Endothelial cell of umbilical vein (primary cell): ENCODE data around the gene MRPS12.

Experiments
- EZH2 ChIP-seq: IDR thresholded peaks from 2 replicates; pipeline ENCODE4 v1.6.1; 2012; ENCODE audit warnings: borderline replicate concordance, low read depth, mild to moderate bottlenecking, moderate library complexity, low read length, inconsistent platforms; ENCODE audit not compliant: severe bottlenecking
- JUN ChIP-seq: IDR thresholded peaks from 2 replicates; pipeline ENCODE4 v1.6.1; 2011; ENCODE audit warnings: borderline replicate concordance, low read depth; ENCODE audit not compliant: insufficient read length, insufficient read depth
- POLR2A ChIP-seq: IDR thresholded peaks from 2 replicates; pipeline ENCODE4 v1.6.1; 2012; ENCODE audit warnings: low read depth, mild to moderate bottlenecking, control low read depth, low read length
- TF ChIP-seq, protein P1 (sequence below), 2 donors: IDR thresholded peaks; 1 replicate in 1 of 2; 2 replicates in 1 of 2; pipeline ENCODE4 v1.5.1; 2011; ENCODE audit warnings: low read length in 2 of 2, mild to moderate bottlenecking in 2 of 2, moderate library complexity in 2 of 2, control low read depth in 1 of 2, inconsistent platforms in 1 of 2, low read depth in 1 of 2; ENCODE audit not compliant: insufficient read depth in 1 of 2; ENCODE audit errors: extremely low read depth in 1 of 2
- TF ChIP-seq, protein P2 (sequence below): IDR thresholded peaks from 2 replicates; pipeline ENCODE4 v1.6.1; 2011; ENCODE audit not compliant: insufficient read depth, insufficient read length

DNA sequence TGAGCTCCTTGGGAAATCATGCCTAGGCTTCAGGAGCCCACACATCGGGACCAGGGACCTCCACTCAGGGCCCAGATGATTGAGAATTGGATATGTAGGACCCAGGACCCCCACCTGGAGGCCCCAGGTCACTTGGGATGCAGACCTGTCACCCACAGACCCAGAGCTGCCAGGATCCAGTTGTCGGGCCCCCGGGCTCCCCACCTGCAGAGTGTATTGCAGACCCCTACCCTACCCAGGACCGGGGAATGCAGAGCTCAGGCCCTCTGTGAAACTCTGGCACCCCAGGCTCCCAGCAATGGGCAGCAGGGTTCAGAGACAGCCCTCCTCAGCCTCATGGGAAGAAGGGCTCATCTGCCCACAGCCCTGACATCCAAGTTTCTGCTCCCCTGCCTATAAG, 25.1 kb upstream of the MRPS12 start:
- TF ChIP-seq JUN = no peak
- TF ChIP-seq, protein P1, sequence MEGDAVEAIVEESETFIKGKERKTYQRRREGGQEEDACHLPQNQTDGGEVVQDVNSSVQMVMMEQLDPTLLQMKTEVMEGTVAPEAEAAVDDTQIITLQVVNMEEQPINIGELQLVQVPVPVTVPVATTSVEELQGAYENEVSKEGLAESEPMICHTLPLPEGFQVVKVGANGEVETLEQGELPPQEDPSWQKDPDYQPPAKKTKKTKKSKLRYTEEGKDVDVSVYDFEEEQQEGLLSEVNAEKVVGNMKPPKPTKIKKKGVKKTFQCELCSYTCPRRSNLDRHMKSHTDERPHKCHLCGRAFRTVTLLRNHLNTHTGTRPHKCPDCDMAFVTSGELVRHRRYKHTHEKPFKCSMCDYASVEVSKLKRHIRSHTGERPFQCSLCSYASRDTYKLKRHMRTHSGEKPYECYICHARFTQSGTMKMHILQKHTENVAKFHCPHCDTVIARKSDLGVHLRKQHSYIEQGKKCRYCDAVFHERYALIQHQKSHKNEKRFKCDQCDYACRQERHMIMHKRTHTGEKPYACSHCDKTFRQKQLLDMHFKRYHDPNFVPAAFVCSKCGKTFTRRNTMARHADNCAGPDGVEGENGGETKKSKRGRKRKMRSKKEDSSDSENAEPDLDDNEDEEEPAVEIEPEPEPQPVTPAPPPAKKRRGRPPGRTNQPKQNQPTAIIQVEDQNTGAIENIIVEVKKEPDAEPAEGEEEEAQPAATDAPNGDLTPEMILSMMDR (IDR thresholded peaks at IDR 0.05; ENCODE audit: extremely low read depth in 1 of 2, insufficient read depth in 1 of 2, low read depth in 1 of 2, low read length in 2 of 2) = no peak
- TF ChIP-seq EZH2 = no peak
- TF ChIP-seq, protein P2, sequence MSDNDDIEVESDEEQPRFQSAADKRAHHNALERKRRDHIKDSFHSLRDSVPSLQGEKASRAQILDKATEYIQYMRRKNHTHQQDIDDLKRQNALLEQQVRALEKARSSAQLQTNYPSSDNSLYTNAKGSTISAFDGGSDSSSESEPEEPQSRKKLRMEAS = no peak
- TF ChIP-seq POLR2A = no peak
